IPS-15b (cell line): ENCODE measurements around the gene TMEM232.

ENCODE experiments used
- H3K27me3 ChIP-seq: one replicate; pipeline ENCODE4 v1.6.1; 2013; ENCODE audit warnings: low read length; ENCODE audit not compliant: control insufficient read depth, insufficient read depth
- H3K36me3 ChIP-seq: one replicate; pipeline ENCODE4 v1.6.1; 2013; ENCODE audit warnings: low read length; ENCODE audit not compliant: control insufficient read depth, insufficient read depth
- H3K4me1 ChIP-seq: one replicate; pipeline ENCODE4 v1.6.1; 2013; ENCODE audit warnings: mild to moderate bottlenecking, low read length; ENCODE audit not compliant: control insufficient read depth, insufficient read depth
- H3K4me3 ChIP-seq: one replicate; pipeline ENCODE4 v1.5.1; 2013; ENCODE audit warnings: low read depth, low read length
- H3K9ac ChIP-seq: one replicate; pipeline ENCODE4 v1.6.1; 2013; ENCODE audit warnings: low read depth, mild to moderate bottlenecking, low read length
- H3K9me3 ChIP-seq: one replicate; pipeline ENCODE4 v1.6.1; 2013; ENCODE audit warnings: mild to moderate bottlenecking, low read length; ENCODE audit not compliant: control insufficient read depth, insufficient read depth

The TMEM232 gene

GRCh38 chr5:110653231-110653970 is 73.1 kb downstream of the TMEM232 start:
- no peak overlapping the region for H3K4me3 ChIP-seq
- H3K4me1 ChIP-seq, result peaks cover 3% of the 10 kb centered on the region
- H3K27me3 ChIP-seq, result no peaks in the 10 kb centered on the region
- H3K9ac ChIP-seq, result no peak overlapping the region
- H3K36me3 ChIP-seq, result no peaks in the 10 kb centered on the region
- H3K9me3 ChIP-seq, result no peaks in the 10 kb centered on the region

GRCh38 chr5:110651507-110651906 is 75.0 kb downstream of the TMEM232 start:
- Histone ChIP-seq H3K27me3 (no peaks in the 10 kb centered on the region), H3K4me1 (peaks cover 3% of the 10 kb centered on the region), H3K9me3 (no peaks in the 10 kb centered on the region), H3K4me3 (no peak overlapping the region), H3K9ac (no peak overlapping the region), H3K36me3 (no peaks in the 10 kb centered on the region)

GRCh38 chr5:110644357-110644756 is 82.1 kb downstream of the TMEM232 start:
- no peak overlapping the region for H3K9ac ChIP-seq
- H3K9me3 ChIP-seq, result no peaks in the 10 kb centered on the region
- no peaks in the 10 kb centered on the region for H3K4me1 ChIP-seq
- H3K27me3 ChIP-seq, result no peaks in the 10 kb centered on the region
- H3K36me3 ChIP-seq, result no peaks in the 10 kb centered on the region
- no peak overlapping the region for H3K4me3 ChIP-seq

DNA sequence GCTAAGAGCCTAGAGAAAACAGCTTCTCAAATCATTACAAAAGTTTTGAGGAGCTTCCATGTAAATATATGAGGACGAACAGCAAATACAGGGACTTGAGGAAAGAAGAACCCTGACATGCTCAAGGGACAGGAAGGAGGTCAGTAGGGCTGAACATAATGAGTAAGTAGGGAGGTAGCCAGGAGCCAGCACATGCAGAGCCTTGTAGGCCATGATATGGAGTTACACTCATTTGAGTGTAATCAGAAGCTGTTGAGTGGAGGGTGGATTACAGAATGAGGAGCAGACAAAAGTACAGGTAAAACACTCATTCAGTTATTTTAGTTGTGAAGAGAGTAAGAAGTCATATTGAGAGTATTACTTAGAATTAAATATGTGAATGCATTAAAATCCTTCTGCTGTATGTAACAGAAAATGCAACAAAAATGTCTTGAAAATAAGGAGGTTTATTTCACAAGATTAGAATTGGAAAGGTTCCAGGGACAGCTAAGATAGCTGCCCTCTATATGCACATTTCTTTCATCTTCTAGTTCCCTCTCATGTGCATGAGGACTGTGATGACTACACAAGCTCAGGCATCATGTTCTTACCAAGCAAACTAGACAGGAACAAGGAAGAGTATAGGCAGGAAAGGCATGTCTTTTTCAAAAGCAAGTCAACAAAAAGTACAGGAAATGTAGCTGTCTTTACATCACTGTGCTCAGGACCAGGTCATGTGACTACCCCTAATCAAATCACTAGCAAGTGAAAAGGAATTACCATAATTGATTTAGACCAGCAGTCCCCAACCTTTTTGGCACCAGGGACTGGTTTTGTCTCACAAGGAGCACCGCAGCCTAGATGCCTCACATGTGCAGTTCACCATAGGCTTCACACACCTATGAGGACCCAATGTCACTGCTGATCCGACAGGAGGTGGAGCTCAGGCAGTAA is 87.2 kb downstream of the TMEM232 start:
- no peak overlapping the region for H3K4me3 ChIP-seq
- no peaks in the 10 kb centered on the region for H3K27me3 ChIP-seq
- no peaks in the 10 kb centered on the region for H3K9me3 ChIP-seq
- H3K36me3 ChIP-seq, result no peaks in the 10 kb centered on the region
- no peak overlapping the region for H3K9ac ChIP-seq
- H3K4me1 ChIP-seq, result no peaks in the 10 kb centered on the region

- H3K27me3 ChIP-seq, result no peaks in the 10 kb centered on the region
- H3K4me1 ChIP-seq, result no peaks in the 10 kb centered on the region
- H3K4me3 ChIP-seq, result no peak overlapping the region
- H3K36me3 ChIP-seq, result no peaks in the 10 kb centered on the region
- H3K9me3 ChIP-seq, result no peaks in the 10 kb centered on the region
- H3K9ac ChIP-seq, result no peak overlapping the region
These were observed 92.0 kb downstream of the TMEM232 start for GRCh38 chr5:110634475-110634874.

DNA sequence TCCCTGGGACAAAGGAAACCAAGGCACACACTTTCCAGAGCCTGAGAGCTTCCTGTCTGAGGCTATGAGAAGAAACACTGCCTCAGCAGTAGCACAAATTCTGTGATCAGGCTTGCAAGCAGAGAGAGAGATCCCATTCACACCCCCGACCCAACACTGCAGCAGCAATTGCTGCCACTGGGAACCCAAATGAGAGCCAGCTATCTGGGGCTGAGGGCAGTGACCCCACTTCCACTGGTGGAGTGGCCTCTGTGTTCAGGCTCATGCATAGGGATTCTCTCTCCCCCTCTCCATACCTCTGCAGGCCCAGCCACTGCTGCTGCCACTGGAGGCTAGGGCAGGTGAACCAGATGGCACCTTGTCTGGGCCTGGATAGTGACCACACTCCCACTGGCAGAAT is 95.2 kb downstream of the TMEM232 start:
- Histone ChIP-seq H3K4me1 (no peaks in the 10 kb centered on the region), H3K9me3 (no peaks in the 10 kb centered on the region), H3K27me3 (no peaks in the 10 kb centered on the region), H3K4me3 (no peak overlapping the region), H3K9ac (no peak overlapping the region), H3K36me3 (no peaks in the 10 kb centered on the region)

- no peak overlapping the region for H3K4me3 ChIP-seq
- H3K36me3 ChIP-seq, result no peaks in the 10 kb centered on the region
- H3K27me3 ChIP-seq, result no peaks in the 10 kb centered on the region
- no peaks in the 10 kb centered on the region for H3K4me1 ChIP-seq
- no peaks in the 10 kb centered on the region for H3K9me3 ChIP-seq
- H3K9ac ChIP-seq, result no peak overlapping the region
These were observed 96.1 kb downstream of the TMEM232 start for GRCh38 chr5:110630350-110630749.

- no peaks in the 10 kb centered on the region for H3K9me3 ChIP-seq
- no peak overlapping the region for H3K9ac ChIP-seq
- H3K4me1 ChIP-seq, result no peaks in the 10 kb centered on the region
- H3K27me3 ChIP-seq, result no peaks in the 10 kb centered on the region
- H3K4me3 ChIP-seq, result no peak overlapping the region
- no peaks in the 10 kb centered on the region for H3K36me3 ChIP-seq
These were observed 101.0 kb downstream of the TMEM232 start for GRCh38 chr5:110625376-110625999.

DNA sequence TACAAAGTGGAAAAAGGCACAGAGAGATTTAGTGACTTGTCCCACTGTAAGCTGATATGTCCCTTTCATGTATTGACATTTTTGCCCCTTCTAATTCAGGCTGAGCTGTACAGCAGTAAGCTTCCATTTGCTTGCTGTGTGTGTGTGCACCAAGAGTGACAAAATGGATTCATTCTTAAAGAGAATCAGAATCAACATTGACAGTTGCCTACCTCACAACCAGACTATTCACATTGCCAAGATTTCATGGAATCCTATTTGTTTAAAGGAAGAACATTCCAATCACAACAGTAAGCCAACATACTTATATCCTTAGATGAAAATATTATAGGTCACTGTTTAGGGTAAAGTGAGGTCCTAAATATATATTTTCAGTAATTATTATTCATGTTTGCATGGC is 102.6 kb downstream of the TMEM232 start:
- no peaks in the 10 kb centered on the region for H3K4me1 ChIP-seq
- no peaks in the 10 kb centered on the region for H3K27me3 ChIP-seq
- H3K9ac ChIP-seq, result no peak overlapping the region
- H3K36me3 ChIP-seq, result no peaks in the 10 kb centered on the region
- no peaks in the 10 kb centered on the region for H3K9me3 ChIP-seq
- no peak overlapping the region for H3K4me3 ChIP-seq

GRCh38 chr5:110618941-110619340 is 107.5 kb downstream of the TMEM232 start:
- Histone ChIP-seq H3K4me1 (no peaks in the 10 kb centered on the region), H3K27me3 (no peaks in the 10 kb centered on the region), H3K9me3 (no peaks in the 10 kb centered on the region), H3K4me3 (no peak overlapping the region), H3K36me3 (no peaks in the 10 kb centered on the region), H3K9ac (no peak overlapping the region)

DNA sequence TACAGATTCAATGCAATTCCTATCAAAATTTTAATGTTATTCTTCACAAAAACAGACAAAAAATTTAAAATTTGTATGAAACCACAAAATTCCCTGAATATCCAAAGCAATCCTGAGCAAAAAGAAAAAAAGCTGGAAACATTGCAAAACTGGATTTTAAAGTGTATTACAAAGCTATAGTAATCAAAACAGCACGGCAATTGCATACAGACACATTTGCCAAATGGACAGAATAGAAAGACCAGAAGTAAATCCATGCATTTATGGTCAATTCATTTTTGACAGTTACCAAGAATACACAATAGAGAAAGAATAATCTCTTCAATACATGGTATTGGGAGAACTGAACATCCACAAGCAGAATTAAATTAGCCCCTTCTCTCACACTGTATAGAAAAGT is 110.5 kb downstream of the TMEM232 start:
- Histone ChIP-seq H3K27me3 (no peaks in the 10 kb centered on the region), H3K36me3 (no peaks in the 10 kb centered on the region), H3K4me3 (no peak overlapping the region), H3K9me3 (no peaks in the 10 kb centered on the region), H3K9ac (no peak overlapping the region), H3K4me1 (no peaks in the 10 kb centered on the region)
